ENCODE results near the gene ERLEC1.

- no peak for TF ChIP-seq CTCF (IDR thresholded peaks at IDR 0.05)
- no peak for TF ChIP-seq POLR2A (IDR thresholded peaks at IDR 0.05)
Measured at GRCh38 chr2:53778536-53779162, 8.2 kb upstream of the ERLEC1 start.

All from right lobe of liver (tissue), 4 donors.